ENCODE results near the gene FRK.

Gene FRK

DNA sequence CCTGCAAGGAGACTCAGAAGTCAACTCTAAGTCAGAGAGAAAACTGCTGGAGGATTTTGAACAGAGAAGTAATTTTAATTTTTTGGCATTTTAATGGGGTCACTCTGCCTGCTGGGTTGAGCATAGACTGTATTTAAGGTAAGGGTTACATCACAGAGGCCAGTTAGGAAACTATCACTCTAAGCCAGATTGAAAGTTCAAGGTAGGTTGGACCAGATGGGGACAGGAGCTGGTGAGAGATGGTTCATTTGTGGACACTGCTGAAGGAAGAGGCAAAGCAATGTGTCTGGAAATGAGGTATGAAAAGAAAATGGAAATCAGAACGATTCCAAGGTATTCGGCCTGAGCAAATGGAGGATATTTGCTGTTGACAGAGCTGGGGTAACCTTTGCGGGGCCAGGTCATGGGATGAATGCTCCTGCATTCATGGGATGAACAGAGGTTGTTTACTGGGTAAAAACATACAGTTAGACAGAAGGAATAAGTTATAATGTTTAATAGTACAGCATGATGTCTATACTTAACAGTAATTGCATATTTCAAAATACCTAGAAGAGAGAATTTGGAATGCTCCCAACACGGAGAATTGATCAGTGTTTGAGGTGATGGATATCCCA is 26.9 kb downstream of the FRK start:
- DNase-seq: no peak

DNA sequence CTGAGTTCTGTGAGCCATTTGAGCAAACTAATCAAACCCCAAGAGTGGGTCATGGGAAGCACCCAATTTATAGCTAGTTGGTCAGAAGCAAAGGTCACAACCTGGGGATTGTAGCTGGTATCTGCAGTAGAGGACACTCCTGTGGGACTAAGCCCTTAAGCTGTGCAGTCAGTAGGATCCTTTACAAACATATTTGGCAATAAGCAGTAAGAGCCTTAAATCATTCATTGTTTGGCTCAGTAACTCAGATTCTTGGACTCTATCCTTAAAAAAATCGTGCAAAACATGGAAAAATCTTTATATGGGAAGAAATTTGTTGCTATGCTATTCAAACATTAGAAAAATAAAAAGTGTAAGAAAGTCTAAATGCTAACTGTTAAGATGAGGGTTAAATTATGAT is 29.9 kb downstream of the FRK start:
- DNase-seq: no peak

DNA sequence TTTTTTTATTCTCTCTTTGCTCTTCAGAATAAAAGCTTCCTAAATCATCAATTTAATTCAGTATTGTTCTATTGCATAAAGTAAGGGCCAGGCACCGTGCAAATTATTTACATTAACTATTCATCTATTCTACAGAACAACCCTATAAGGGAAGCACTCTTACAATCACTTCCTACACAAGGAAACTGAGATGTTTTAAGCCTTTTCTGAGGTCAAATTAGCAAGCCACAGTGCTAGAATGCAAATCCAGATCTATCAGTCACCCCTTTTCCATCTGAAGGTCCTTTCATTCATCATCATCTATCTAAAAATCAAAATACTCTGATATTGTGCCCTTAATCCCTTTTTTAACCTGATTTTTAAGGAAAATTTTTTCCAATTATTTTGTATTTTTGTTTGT is 31.2 kb downstream of the FRK start:
- no peak for DNase-seq

DNA sequence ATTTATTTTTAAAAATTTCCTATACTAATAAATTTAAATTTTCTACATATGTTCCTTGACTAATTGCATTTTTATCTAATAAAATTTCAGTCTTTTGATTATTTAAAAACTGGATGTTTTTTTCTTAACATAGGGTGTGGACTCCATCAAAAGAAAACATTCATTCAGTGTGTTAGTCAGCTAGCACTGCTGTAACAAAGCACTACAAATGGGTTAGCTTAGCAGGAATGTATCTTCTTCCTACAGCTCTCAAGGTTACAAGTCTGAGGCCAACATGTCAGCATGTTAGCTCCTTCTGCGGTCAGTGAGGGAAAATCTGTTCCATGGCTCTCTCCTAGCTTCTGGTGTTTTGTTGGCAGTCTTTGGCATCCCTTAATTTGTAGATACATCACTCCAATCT is 32.5 kb downstream of the FRK start:
- no peak for DNase-seq

DNA sequence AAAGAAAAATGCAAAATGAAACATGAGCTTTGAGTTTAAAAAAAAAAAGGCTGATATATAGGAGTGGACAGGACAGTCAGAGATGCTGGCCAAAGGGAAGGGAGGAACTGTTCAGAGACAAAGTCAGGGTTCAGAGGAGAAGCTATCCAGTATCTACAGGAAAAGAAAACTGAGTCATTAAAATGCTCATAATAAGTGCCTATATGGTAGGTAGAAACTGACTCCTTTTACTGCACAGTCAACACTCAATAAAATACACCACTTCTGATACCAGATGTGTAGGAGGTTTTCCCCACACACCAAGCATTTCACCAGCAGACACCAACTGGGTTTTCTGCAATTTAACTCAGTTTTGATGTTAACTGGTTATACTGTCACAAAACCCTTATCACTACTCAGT is 32.9 kb downstream of the FRK start:
- DNase-seq: no peak

DNA sequence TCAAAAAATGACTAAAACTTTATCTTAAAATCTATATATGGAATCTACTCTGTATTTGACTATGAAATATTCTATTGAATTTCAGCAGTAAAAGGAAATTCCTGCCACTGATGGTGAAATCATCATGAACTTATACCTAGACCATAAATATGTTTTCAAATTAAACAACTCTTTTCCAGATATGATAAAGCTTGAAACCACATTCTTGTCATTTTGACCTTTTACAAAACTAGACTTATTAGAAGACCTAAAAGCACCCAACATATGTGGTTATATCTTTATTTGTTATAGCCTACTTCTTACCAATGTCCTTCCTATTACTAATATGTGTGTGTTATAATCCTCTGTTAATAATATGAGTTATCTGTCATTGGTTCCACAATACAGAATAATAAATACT is 35.3 kb downstream of the FRK start:
- no peak for DNase-seq

DNA sequence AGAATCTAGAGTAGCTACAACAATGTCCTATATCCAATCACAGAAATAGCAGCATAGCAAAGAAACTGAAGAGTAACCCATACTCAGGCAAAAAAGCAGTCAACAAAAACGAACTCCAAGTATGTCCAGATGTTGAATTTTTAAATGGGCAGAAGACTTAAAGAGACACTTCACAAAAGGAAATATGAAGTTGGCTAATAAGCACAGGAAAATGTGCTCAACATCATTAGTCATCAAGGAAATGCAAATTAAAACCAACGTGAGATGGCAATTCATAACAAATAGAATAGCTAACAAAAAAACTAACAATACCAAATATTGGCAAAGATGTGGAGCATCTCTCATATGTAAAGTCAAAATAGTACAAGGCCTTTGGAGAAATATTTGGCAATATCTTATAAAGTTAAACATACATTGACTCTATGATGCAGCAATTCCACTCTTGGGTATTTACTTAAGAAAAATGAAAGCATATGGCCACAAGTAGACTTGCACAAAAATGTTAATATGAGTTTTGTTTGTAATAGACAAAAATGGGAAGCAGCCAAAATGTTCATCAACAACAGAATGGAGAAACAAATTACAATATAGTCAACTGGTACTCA is 37.7 kb downstream of the FRK start:
- no peak for DNase-seq

DNA sequence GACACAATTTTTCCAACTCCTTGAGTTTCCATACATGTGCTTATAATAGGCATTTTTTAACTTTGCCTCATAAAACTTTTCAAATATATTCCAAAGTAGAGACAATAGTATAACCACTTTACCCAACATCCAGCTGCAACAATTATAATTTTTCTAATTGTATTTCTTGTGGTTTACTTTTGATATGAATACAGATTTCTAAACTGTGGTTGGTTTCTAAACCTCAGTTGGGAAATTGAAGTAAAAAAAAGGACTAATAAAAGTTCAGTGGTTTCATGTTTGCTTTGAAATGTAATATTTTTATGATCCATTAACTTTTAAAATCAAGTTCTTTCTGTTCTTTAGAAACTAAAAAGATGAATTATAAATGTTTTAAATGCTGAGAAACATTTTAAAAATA is 40.0 kb downstream of the FRK start:
- no peak for DNase-seq

DNA sequence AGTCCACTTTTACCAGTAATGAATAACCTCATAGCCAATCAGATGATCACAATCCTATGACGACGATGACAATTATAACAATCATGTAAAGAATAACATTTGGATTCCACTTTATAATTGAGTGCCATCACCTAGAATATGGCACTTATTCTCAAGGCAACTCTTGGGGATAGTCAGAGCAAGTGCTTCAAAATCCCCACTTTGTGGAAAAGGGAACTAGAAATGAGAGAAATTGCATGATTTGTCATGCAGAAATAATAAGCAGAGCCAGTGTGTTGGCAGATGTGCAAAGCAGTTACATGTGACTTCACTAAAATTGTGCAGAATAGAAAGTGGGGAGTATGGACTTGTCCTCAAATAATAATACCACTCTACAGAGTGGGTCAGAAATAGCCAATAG is 41.3 kb downstream of the FRK start:
- no peak for DNase-seq

DNA sequence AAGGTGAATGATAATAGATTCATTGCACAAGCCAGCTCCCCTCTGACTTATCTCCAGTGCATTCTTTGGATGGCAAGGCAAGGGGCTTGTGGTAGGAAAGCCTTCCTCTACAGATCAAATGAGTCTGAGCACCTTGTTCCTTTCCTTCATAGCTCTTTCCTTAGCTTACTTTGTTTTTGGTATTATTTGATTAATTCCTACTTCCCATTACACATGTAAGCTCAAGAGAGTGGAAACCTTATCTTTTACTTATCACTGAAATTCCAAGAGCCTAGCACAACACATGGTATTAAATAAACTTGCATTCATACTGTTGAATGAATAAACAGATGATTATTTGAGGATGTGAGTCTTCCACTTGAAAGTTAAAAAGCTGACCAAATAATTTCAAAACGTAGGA is 41.7 kb downstream of the FRK start:
- DNase-seq: no peak

DNA sequence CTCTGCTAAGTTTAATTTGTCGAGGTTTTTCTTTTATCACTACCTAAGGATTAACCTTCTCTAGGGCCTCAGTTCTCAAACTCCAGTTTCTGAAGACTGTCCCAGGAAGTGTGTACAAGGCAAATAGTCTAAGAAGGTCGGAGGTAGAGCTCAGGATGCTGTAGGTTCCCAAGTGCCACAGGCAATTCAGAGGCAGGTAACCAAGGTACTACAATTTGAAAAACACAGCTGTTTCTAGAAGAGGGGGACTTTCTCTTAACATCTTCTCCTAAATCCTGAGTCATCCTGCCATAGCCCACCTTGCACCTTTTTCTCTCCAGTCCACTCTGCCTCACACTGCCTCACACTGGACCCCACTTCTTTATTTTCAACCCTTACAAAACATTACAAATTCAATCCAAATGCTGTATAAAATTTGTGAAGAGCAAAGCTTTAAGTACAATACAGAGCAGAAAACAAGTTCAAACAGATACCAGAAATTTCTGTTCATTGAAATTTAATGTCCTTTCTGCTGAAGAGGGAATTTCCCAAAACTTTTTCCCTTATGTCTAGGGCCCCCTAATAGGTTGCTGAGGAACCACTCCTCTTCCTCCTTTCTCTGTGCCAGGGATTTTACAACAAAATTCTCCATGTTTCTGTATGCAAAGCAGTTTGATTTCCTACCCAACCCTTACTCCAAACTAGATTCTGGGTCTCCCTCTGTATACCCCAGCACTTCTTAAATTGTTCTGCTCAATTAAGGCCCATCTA is 43.0 kb downstream of the FRK start:
- DNase-seq: no peak

DNA sequence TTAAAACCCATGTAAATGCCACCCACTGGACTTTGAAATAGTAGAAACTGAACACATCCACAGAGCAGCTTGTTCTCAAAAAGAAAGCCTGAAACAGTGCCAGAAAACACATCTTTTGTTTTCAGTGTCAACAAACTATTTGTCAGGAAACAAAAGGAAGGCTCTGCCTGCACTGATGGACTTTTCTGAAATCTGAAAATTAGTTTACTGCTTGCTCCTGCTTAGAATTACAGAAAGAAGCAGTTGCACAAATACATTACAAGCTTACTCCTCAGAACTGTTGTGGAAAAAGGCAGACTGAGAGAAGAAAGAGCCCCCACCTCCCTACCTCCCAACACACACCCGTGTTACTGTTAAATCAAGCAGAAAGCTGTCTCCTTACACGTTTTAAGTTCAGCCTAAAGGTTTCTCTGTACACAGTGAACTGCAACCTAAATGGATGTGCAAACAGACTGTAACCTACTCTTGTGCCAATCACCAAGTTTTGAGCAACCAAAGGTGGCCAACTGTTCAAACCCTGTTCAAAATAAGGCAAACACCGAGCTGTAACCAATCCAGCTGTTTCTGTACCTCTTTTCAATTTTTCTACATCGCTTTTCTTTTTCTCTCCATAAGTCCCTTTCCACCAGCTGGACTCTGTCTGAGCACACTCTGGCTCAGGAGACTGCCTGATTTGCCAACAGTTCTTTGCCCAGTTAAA is 43.7 kb downstream of the FRK start:
- DNase-seq: no peak

DNA sequence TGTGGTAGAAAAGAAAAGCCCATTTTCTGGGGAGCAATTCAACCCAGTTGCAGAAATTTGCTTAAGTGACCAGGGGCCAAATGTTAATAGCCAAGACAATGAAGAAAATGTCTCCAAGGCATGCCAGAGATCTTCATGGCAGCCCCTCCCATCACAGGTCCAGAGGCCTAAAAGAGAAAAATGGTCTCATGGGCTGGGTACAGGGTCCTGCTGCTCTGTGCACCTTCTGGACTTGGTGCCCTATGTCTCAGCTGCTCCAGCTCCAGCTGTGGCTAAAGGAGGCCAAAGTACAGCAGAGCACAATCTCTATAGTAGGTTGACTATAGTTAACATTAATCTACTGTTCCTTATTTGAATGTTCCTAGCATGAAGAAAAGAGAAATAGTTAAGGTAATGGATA is 44.7 kb downstream of the FRK start:
- DNase-seq: no peak

DNA sequence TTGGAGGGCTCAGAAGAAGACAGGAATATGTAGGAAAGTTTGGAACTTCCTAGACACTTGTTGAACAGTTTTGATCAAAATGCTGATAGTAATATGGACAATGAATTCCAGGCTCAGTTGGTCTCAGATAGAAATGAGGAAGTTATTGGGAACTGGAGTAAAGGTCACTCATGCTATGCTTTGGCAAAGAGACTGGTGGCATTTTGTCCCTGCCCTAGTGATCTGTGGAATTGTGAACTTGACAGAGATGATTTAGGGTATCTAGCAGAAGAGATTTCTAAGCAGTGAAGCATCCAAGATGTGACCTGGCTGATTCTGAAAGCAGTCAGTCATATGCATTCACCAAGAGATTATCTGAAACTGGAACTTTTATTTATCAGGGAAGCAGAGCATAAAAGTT is 45.1 kb downstream of the FRK start:
- no peak for DNase-seq

DNA sequence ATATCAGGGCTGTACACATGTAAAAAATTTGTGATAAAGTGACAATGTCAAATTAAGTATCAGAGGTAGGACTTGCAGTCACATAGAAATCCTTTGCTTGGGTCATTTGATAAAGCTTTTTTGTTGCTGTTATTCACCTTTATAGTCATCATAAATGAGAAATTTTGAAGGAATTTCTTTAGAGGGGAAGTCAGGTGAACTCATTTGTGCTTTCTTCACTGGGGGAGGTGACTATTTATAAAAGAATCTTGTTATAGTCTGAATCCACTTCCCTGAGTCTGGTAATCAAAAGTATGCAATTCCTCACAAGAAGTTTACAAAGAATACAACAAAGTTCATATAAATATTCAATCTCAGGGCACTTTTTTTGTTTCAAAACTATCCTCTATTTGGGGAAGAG is 47.7 kb downstream of the FRK start:
- DNase-seq: no peak

DNA sequence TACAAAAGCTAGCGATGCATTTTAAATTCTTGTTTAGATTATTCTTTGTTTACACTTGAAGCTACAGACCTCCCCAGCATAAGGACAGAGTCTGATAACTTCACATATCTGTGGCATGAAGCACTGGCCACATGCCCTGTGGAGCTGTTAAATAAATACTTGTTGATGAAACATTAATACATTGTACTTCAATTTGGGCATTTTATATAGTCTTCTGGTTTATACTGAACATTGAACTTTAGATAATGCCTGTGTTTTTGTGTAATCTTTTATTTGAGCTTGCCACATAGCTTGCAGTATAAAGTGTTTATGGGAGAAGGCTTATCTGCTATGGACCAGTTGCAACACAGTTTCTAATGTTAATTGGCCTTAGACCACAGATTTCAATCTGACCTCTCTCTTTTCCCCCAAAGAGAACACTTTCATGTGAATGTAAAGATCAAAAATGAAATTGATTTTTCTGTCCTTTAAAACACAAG is 48.2 kb downstream of the FRK start:
- no peak for DNase-seq

DNA sequence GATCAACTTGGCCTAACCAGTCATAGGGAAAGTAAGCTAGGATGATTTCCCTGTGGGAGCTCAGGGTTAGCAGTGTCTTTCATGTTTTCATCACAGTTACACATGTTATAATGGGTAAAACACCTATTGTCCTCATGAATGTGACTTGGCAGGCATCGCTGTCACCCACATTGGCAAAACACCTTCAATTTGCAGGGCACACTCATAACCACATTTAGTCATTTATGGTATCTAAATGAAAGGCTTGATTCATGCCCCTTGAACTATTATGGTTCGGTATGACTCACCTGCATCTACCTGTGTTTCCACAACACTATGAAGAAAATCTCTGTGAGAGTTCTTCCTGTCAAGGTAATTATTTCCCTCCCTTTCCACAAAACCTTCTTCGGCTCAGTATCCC is 49.2 kb downstream of the FRK start:
- peak; percentile 65 for DNase-seq

DNA sequence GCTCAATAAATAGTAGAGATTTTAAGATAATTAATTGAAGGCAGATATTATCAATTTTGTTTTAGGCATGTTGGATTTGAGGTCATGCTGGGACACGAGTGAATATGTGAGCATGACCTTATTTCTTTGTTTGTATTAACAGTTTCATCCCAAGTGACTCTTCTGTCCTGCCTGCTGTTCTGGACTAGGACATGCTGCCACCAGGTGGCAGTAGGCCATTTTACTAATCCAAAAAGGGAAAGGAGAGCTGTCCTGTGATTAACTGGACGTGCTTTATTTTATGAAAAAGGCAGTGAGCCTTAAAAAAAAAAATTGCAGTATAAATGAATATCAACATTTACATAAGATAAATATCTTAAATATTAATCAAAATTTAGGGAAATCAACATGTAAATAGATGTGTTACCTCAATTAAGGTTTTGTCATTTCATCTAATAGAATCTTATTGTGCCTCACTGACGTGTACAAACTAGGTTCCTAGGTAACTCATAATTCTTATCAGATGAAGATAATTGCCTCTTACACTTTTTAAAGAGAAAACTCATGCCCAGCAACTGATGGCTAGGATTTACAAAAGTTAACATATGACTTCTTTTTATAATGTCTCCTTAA is 49.8 kb downstream of the FRK start:
- peak; percentile 75 for DNase-seq

DNA sequence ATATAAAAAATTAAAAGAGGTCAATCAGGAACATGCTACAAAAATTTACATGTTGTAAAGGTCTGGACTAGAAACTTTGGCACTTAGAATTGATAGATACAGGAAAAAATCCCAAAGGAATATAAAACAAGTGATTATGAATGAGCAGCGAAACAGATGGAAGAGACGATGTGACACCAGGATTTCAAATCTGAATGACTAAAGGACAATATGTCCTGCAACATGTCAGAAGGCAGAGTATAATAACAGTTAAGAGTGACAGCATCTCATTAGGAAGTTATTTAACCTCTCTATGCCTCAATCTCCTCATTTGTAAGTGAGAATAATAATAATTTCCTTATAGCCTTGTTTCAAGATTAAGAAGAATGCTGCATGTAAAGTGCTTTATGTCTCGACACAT is 50.3 kb downstream of the FRK start:
- no peak for DNase-seq

DNA sequence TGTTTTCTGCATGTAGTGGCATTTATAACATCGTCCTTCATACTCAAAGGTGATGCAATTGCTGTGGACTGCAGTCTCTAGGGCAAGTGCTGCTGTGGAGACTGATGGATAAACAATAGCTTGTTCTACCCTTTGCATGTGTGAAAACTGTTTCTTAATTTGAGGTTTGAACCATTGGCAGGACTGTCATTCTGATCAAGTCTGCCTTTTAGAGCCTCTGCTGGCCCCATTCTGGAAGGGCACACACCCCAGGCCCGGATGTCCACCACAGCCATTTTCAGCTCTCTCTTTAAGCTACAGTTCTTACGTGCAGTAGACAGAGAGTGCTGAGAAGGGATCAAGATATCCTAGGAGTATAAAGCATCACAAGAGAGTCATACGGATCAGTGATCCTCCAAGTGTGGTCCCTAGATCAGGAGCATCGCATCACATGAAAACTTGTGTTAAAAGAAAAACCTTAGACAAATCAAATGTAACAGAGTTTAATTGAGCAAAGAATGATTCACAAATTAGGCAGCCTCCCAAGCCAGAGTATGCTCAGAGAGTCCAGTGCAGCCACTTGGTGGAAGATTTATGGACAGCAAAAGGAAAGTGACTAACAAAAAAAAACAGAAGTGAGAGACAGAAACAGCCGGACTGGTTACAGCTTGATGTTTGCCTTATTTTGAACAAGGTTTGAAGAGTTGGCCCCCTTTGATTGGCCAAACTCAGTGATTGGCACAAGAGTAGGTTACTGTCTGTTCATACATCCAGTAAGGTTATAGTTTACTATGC is 52.0 kb downstream of the FRK start:
- no peak for DNase-seq

DNA sequence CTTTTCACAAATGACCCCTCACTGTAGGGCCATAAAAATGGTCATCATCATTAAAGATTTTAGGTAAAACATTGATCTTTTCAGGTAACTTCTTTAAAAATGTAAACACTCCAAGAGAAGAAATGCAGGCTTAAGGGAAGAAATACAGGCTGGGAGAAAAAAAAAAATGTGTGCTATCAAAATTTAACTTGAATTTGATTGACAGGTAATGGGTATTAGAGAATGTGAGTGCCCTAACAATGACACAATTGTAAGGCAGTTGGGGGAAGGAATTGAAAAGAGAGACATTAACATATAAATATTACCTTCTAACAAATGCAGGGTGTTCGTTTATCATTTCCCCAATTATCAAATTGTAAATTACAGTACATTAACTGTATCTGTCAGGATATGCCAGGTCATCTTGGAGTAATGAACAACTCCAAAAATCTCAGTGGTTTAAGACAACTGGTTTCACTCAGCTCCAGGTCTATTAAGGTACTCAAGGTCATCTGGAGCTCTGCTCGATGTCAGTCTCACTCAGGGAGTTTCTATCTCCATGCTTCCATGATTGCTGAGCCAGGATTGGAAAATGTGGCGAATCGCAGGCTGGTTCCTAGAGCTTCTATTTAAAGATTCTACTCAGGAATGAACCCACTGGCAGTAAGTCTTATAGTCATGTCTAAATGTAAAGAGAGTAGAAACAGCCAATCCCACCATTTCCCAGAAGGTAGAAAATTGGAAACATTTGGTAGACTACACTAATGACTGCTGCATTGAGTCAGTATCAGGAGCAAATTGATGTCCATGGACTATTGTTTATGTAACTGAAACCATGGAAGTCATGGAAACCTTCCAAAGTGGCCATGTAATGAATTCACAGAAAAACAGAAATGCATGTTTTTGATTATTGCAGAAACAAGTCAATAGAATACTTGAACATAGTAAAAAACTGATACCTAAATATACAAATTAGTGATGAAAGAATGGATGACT is 55.6 kb downstream of the FRK start:
- no peak for DNase-seq

Data from activated effector memory CD4-positive, alpha-beta T cell treated with anti-CD3 and anti-CD28 coated beads, Interleukin-2, amount 50 U/mL, for 16 hours (primary cell).